OCI-LY3 (cell line): ENCODE measurements around the gene PIP5K1A.

Experiments used
- EZH2phosphoT487 ChIP-seq: fragments of 200-600 bp; shearing (Covaris generic); IDR thresholded peaks from 2 replicates; pipeline ENCODE4 v1.6.1; 2018; ENCODE audit warnings: antibody characterized with exemption, mixed run types, low read depth
- TF ChIP-seq, protein P1 (sequence below): fragments of 200-600, 300-600 bp; sonication (generic); IDR thresholded peaks from 2 replicates; pipeline ENCODE4 v1.5.1; 2014; ENCODE audit warnings: antibody characterized with exemption, low read length, low read depth

GRCh38 chr1:151266821-151267220 is 68.5 kb downstream of the PIP5K1A start:
- TF ChIP-seq, protein P1, sequence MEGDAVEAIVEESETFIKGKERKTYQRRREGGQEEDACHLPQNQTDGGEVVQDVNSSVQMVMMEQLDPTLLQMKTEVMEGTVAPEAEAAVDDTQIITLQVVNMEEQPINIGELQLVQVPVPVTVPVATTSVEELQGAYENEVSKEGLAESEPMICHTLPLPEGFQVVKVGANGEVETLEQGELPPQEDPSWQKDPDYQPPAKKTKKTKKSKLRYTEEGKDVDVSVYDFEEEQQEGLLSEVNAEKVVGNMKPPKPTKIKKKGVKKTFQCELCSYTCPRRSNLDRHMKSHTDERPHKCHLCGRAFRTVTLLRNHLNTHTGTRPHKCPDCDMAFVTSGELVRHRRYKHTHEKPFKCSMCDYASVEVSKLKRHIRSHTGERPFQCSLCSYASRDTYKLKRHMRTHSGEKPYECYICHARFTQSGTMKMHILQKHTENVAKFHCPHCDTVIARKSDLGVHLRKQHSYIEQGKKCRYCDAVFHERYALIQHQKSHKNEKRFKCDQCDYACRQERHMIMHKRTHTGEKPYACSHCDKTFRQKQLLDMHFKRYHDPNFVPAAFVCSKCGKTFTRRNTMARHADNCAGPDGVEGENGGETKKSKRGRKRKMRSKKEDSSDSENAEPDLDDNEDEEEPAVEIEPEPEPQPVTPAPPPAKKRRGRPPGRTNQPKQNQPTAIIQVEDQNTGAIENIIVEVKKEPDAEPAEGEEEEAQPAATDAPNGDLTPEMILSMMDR = no peak
- no peak for TF ChIP-seq EZH2phosphoT487
